GM12891 (cell line): ENCODE data around the gene CAVIN2.

Source experiments
- PAX5 ChIP-seq: IDR thresholded peaks from 2 replicates; pipeline ENCODE4 v1.6.1; 2011; ENCODE audit warnings: low read length, moderate library complexity, mild to moderate bottlenecking; ENCODE audit not compliant: insufficient read depth, severe bottlenecking
- POLR2A ChIP-seq: IDR thresholded peaks from 2 replicates; pipeline ENCODE4 v1.6.1; 2011; ENCODE audit warnings: low read depth, low read length, control low read depth
- POLR2AphosphoS5 ChIP-seq: IDR thresholded peaks from 2 replicates; pipeline ENCODE4 v1.6.1; 2011; ENCODE audit warnings: low read depth, low read length, control low read depth
- POU2F2 ChIP-seq: IDR thresholded peaks from 2 replicates; pipeline ENCODE4 v1.6.1; 2011; ENCODE audit warnings: low read depth, mild to moderate bottlenecking, control low read depth, low read length, moderate library complexity
- SPI1 ChIP-seq: IDR thresholded peaks from 2 replicates; pipeline ENCODE4 v1.6.1; 2011; ENCODE audit warnings: low read depth, low read length, control low read depth
- TAF1 ChIP-seq: IDR thresholded peaks from 2 replicates; pipeline ENCODE4 v1.6.1; 2011; ENCODE audit warnings: low read depth, low read length, control low read depth

DNA sequence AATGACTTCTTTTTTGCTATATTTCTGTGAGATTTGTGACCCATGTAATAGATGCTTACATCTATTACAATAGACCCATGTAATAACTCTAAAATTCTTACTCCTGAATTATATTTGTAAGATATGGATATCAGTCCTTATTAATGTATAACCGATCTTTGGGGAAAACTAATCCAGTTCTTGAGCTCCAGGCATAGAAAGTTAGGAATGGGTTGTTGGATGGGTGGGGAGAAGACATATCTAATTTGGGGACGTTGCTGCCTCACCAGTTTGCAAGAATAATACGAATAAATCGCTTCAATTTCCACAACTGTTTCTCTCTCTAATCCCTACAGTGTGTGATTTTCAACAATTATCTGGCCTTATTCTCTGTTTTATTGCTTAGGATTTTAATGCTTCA lies 13.5 kb downstream of the CAVIN2 start:
- TF ChIP-seq POLR2A = no peak
- TF ChIP-seq SPI1 = no peak
- no peak for TF ChIP-seq TAF1
- TF ChIP-seq POLR2AphosphoS5 = no peak
- TF ChIP-seq POU2F2 = no peak
- TF ChIP-seq PAX5 = no peak
